DND-41 (cell line): ENCODE measurements around the gene ILK.

Experiments
- ATAC-seq: fragments of 200-7000 bp; cut with Tn5 transposase; 3 replicates; pipeline ENCODE4 v1.9.1; 2021; ENCODE audit warnings: low read depth; ENCODE audit not compliant: insufficient read depth
- DNase-seq: peaks from one replicate; pipeline ENCODE4 v3.0.0-alpha.2; 2020
- H2AFZ ChIP-seq: 2 replicates; pipeline ENCODE4 v1.6.0; 2012; ENCODE audit warnings: low read depth, low read length
- H3K27ac ChIP-seq: 2 replicates; pipeline ENCODE4 v1.5.1; 2012; ENCODE audit warnings: low read length, inconsistent platforms
- H3K27me3 ChIP-seq: fragments of 200-600 bp; sonication (generic); 2 replicates; pipeline ENCODE4 v1.6.0; 2012; ENCODE audit warnings: low read length, mild to moderate bottlenecking, inconsistent platforms; ENCODE audit not compliant: insufficient read depth, poor library complexity
- H3K36me3 ChIP-seq: 2 replicates; pipeline ENCODE4 v1.5.1; 2012; ENCODE audit warnings: low read length, inconsistent platforms; ENCODE audit not compliant: insufficient read depth
- H3K4me1 ChIP-seq: 2 replicates; pipeline ENCODE4 v1.5.1; 2012; ENCODE audit warnings: mild to moderate bottlenecking, low read length; ENCODE audit not compliant: insufficient read depth
- H3K4me2 ChIP-seq: 2 replicates; pipeline ENCODE4 v1.6.0; 2012; ENCODE audit warnings: mild to moderate bottlenecking, moderate library complexity, low read length, inconsistent platforms; ENCODE audit not compliant: insufficient read depth
- H3K4me3 ChIP-seq, 2 experiments: fragments of 200-600 bp in 1 of 2; shearing (Covaris generic) in 1 of 2; 2 replicates each; pipeline ENCODE4 v1.5.1; 2012 to 2016; ENCODE audit warnings: inconsistent platforms in 2 of 2, low read length in 2 of 2, mild to moderate bottlenecking in 2 of 2, low read depth in 1 of 2, moderate library complexity in 1 of 2
- H3K79me2 ChIP-seq: 2 replicates; pipeline ENCODE4 v1.6.0; 2012; ENCODE audit warnings: low read length, inconsistent platforms; ENCODE audit not compliant: insufficient read depth
- H3K9ac ChIP-seq: 2 replicates; pipeline ENCODE4 v1.6.0; 2012; ENCODE audit warnings: low read depth, mild to moderate bottlenecking, inconsistent platforms, low read length, moderate library complexity
- H3K9me3 ChIP-seq: 2 replicates; pipeline ENCODE4 v1.5.1; 2012; ENCODE audit warnings: low read length, moderate library complexity, mild to moderate bottlenecking, inconsistent platforms; ENCODE audit not compliant: insufficient read depth, severe bottlenecking
- H4K20me1 ChIP-seq: 2 replicates; pipeline ENCODE4 v1.6.0; 2012; ENCODE audit warnings: low read length; ENCODE audit not compliant: insufficient read depth
- EZH2 ChIP-seq: IDR thresholded peaks from 3 replicates; pipeline ENCODE4 v1.6.1; 2012; ENCODE audit warnings: borderline replicate concordance, low read depth, mild to moderate bottlenecking, moderate library complexity, low read length, inconsistent platforms; ENCODE audit not compliant: severe bottlenecking
- TF ChIP-seq, protein P1 (sequence below): IDR thresholded peaks from 2 replicates; pipeline ENCODE4 v1.5.1; 2012; ENCODE audit warnings: borderline replicate concordance, low read length, moderate library complexity, mild to moderate bottlenecking; ENCODE audit not compliant: poor library complexity, severe bottlenecking; ENCODE audit errors: extremely low read depth

Gene ILK

DNA sequence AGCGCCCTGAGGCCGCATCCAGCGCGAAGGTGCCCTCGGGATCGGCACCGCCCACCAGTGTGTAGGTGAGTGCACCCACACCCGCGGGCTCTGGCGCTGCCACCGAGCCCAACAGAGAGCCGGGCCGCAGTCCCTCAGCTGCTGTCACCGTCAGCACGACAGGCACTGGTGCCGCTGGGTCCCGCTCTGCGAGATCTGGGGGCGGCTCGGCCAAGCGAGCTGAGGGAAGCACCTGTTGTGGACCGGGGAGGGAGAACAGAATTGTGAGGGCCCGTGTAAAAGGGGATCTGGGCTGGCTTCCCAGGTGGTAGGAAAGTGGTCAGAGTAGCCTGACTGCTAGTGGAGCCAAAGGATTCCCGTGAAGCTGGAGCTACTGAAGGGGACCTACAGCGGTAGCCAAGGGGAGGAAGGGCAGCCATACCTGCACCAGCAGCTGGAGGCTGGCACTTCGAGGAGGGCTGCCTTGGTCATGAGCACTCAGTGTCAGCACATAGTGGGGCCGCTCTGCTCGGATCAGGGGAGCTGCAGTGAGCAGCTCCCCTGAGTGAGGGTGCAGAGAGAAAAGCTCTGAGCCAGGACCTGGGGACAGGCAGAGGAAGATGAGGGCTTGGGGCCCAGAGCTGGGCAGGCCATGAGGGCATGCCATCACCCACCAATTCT is 27.2 kb downstream of the ILK start:
- Histone ChIP-seq H3K27me3 (no peaks in the 10 kb centered on the region), H3K36me3 (no peaks in the 10 kb centered on the region), H2AFZ (no peak overlapping the region), H3K27ac (no peak overlapping the region), H4K20me1 (no peaks in the 10 kb centered on the region), H3K4me3 (no peak overlapping the region), H3K4me1 (peaks cover 9% of the 10 kb centered on the region), H3K79me2 (no peaks in the 10 kb centered on the region), H3K9ac (no peak overlapping the region), H3K4me2 (no peak overlapping the region), H3K9me3 (no peaks in the 10 kb centered on the region)
- TF ChIP-seq, protein P1, sequence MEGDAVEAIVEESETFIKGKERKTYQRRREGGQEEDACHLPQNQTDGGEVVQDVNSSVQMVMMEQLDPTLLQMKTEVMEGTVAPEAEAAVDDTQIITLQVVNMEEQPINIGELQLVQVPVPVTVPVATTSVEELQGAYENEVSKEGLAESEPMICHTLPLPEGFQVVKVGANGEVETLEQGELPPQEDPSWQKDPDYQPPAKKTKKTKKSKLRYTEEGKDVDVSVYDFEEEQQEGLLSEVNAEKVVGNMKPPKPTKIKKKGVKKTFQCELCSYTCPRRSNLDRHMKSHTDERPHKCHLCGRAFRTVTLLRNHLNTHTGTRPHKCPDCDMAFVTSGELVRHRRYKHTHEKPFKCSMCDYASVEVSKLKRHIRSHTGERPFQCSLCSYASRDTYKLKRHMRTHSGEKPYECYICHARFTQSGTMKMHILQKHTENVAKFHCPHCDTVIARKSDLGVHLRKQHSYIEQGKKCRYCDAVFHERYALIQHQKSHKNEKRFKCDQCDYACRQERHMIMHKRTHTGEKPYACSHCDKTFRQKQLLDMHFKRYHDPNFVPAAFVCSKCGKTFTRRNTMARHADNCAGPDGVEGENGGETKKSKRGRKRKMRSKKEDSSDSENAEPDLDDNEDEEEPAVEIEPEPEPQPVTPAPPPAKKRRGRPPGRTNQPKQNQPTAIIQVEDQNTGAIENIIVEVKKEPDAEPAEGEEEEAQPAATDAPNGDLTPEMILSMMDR, result no peak
- no peak for TF ChIP-seq EZH2
- ATAC-seq, result no peak
- DNase-seq, result no peak

DNA sequence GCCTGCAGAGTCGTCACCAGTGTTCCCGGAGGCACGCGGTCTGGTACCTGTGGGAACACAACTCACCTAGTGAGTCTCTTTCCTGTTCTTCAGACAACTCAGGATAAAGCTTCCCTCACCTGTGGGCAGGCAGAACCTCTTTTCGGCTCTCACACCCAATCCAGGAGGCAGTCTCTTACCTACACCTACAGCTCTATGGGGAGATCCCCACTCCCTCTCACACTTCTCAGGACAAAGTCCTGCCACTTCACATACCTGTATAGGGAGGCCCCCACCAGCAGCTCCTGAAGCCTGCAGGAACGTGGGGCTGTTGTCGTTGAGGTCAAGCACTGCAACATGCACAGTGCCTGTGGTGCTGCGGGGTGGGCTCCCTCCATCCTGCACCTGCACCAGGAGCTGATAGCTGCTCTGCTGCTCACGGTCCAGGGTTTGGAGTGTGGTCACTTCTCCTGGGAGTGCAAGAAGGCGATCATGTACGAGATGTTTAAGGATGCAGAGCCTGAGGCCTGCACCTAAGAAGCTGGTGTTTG is 27.9 kb downstream of the ILK start:
- Histone ChIP-seq H4K20me1 (no peaks in the 10 kb centered on the region), H3K27me3 (no peaks in the 10 kb centered on the region), H3K9ac (no peak overlapping the region), H3K36me3 (no peaks in the 10 kb centered on the region), H2AFZ (no peak overlapping the region), H3K79me2 (no peaks in the 10 kb centered on the region), H3K4me2 (no peak overlapping the region), H3K4me3 (no peak overlapping the region), H3K9me3 (no peaks in the 10 kb centered on the region), H3K4me1 (peaks cover 9% of the 10 kb centered on the region), H3K27ac (no peak overlapping the region)
- ATAC-seq (no peak), DNase-seq (no peak)
- TF ChIP-seq EZH2, result no peak
- TF ChIP-seq, protein P1, result no peak

DNA sequence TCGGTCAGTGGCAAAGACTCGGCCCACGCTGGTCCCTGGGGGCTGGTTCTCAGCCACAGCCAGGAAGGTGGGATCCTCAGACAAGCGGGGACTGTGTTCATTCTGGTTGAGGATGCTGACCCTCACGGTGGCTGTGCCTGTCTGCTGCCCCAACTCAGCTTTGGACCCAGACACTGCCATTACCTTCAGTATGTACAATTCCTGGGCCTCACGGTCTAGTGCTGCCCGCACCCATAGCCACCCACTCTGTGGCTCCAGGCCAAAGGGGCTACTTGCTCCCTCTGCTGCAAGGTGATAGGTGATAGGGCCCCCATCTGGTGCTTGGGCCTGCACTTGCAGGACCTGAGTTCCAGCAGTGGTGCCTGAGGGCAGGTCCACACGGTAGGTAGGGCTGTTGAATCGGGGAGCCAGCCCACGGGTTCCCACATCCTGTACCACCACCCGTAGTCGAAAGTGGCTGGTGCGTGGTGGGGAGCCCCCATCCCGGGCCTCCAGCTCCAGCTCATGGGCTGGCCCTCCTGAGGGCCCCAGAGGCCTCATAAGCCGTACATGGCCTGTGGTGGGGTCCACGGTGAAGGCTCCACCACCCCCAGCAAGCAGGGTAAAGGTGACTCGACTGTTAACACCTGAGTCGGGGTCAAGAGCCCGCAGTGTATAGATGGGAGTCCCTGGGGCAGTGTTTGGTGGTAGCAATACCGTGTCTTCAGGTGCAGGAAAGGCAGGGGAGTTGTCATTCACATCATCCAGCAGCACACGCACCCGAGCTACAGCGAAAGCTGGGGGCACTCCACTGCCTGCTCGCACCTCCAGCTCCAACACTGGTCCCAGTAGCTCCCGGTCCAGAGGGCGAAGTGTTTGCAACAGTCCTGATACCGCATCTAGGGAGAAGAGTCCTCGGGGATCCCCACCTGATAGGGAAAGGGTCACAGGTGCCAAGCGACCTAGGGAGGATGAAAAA is 28.8 kb downstream of the ILK start:
- DNase-seq, result no peak
- Histone ChIP-seq H3K79me2 (no peaks in the 10 kb centered on the region), H3K4me2 (no peak overlapping the region), H3K4me1 (peaks cover 5% of the 10 kb centered on the region; the same call in 1 of the 2 replicates), H4K20me1 (no peaks in the 10 kb centered on the region), H2AFZ (no peak overlapping the region), H3K36me3 (no peaks in the 10 kb centered on the region), H3K9me3 (no peaks in the 10 kb centered on the region), H3K27ac (no peak overlapping the region), H3K9ac (no peak overlapping the region), H3K4me3 (no peak overlapping the region), H3K27me3 (no peaks in the 10 kb centered on the region)
- 0 out of 3 replicates have a peak, but pooled peaks have one; percentile 18 for ATAC-seq
- TF ChIP-seq EZH2, result no peak
- TF ChIP-seq, protein P1, result no peak
